Spleen (tissue), 11 donors: ENCODE results near the gene IFFO2. TPM values are rescaled to one million over a fixed set of nuclear protein-coding genes. Genes with fewer than 3 reads are reported as not detected.

Source experiments
- DNase-seq: peaks from one replicate; pipeline ENCODE4 v3.0.0-alpha.2; 2020
- H3K27ac ChIP-seq, 8 donors: fragments of 200-600 bp; sonication (generic) in 7 of 8; 1 replicate in 4 of 8; 2 replicates in 4 of 8; pipeline versions ENCODE4 v1.5.0 to v1.8.0; 2016 to 2021; ENCODE audit warnings: inconsistent platforms in 4 of 8, mild to moderate bottlenecking in 4 of 8, moderate library complexity in 1 of 8
- H3K27me3 ChIP-seq, 7 donors: fragments of 200-600 bp; sonication (generic) in 6 of 7; replicated peaks in 1 of 7; 1 replicate in 4 of 7; 2 replicates in 3 of 7; pipeline versions ENCODE4 v1.5.0 to v1.8.0; 2016 to 2021; ENCODE audit warnings: inconsistent platforms in 3 of 7, mild to moderate bottlenecking in 1 of 7
- H3K36me3 ChIP-seq, 6 donors: fragments of 200-600 bp; sonication (generic) in 5 of 6; 1 replicate in 4 of 6; 2 replicates in 2 of 6; pipeline versions ENCODE4 v1.5.0 to v1.8.0; 2016 to 2021; ENCODE audit warnings: inconsistent platforms in 2 of 6
- H3K4me1 ChIP-seq, 6 donors: fragments of 200-600 bp; sonication (generic) in 5 of 6; 1 replicate in 3 of 6; 2 replicates in 3 of 6; pipeline versions ENCODE4 v1.5.0 to v1.8.0; 2016 to 2021; ENCODE audit warnings: inconsistent platforms in 3 of 6
- H3K4me3 ChIP-seq, 8 donors: fragments of 200-600 bp; sonication (generic) in 7 of 8; 1 replicate in 4 of 8; 2 replicates in 4 of 8; pipeline versions ENCODE4 v1.5.0 to v1.8.0; 2016 to 2021; ENCODE audit warnings: inconsistent platforms in 4 of 8, mild to moderate bottlenecking in 4 of 8, moderate library complexity in 2 of 8
- H3K9me3 ChIP-seq, 8 donors: fragments of 200-600 bp; sonication (generic) in 7 of 8; 1 replicate in 4 of 8; 2 replicates in 4 of 8; pipeline versions ENCODE4 v1.5.0 to v1.8.0; 2016 to 2021; ENCODE audit warnings: inconsistent platforms in 4 of 8
- POLR2A ChIP-seq, 3 donors: fragments of 450-650 bp; IDR thresholded peaks; one replicate each; pipeline ENCODE4 v1.5.1; 2017; ENCODE audit warnings: antibody characterized with exemption in 3 of 3, mild to moderate bottlenecking in 1 of 3
- POLR2AphosphoS5 ChIP-seq, 3 donors: sonication (generic); formaldehyde crosslinking; IDR thresholded peaks; one replicate each; pipeline ENCODE4 v1.5.1; 2017; ENCODE audit warnings: antibody characterized with exemption in 3 of 3
- WGBS, 5 donors: extraction: QIAGEN DNeasy Blood & Tissue Kit in 3 of 5; methylation state at CpG; one replicate each; pipeline versions ENCODE4 v1.1.5 to v1.1.7; 2013 to 2018; 5-methylcytosine and 5-hydroxymethylcytosine counted together
- intact Hi-C: fragments of 100-400 bp; cut with DNase I; formaldehyde crosslinking; loops from one replicate; pipeline ENCODE4 v1.15.0; 2023; ENCODE audit warnings: low total_unique reads
- polyA plus RNA-seq, 3 donors: library from polyadenylated mRNA; stranded (reverse); fragments of 200-250 nt; gene quantifications; one replicate each; pipeline ENCODE4 v1.2.1, GENCODE V29; 2013
- total RNA-seq, 7 donors: library from RNA; depleted of rRNA in 3 of 7; stranded (reverse); fragments of >200 nt in 3 of 7; fragmentation: NEBNext Ultra II Directional in 4 of 7; extraction: Animal tissue kit (Norgen Biotek cat#: 25700) in 4 of 7; gene quantifications; one replicate each; pipeline versions ENCODE4 v1.1.0 to v1.2.1, GENCODE V29; 2016 to 2021
- TF ChIP-seq, protein P1 (sequence below), 11 experiments: fragments of 200-600 bp in 7 of 11; fragments of 450-650 bp in 4 of 11; sonication (generic) in 4 of 11; IDR thresholded peaks in 8 of 11; conservative IDR thresholded peaks in 3 of 11; 1 replicate in 7 of 11; 2 replicates in 4 of 11; pipeline versions ENCODE4 v1.4.0 to v1.8.0; 2016 to 2021; ENCODE audit warnings: antibody characterized with exemption in 11 of 11, inconsistent platforms in 4 of 11, mild to moderate bottlenecking in 1 of 11
- donor health status: healthy with polysubstance abuse.
- donor health status: DM: no; HTN: no; CAD: no; lungs with moderate emphysema.
- donor health status: DM: no; HTN: no; CAD: no.
- donor health status: Bipolar disorder and iron deficiency.
- donor health status: healthy.
- donor health status: DM: no; HTN: no; CAD: no.
- donor health status: DM: yes; HTN: yes; CAD: no.

The IFFO2 gene
- total and polyA plus RNA-seq, 10 donors: 2.7 to 19.7 (median 14.8) TPM

DNA sequence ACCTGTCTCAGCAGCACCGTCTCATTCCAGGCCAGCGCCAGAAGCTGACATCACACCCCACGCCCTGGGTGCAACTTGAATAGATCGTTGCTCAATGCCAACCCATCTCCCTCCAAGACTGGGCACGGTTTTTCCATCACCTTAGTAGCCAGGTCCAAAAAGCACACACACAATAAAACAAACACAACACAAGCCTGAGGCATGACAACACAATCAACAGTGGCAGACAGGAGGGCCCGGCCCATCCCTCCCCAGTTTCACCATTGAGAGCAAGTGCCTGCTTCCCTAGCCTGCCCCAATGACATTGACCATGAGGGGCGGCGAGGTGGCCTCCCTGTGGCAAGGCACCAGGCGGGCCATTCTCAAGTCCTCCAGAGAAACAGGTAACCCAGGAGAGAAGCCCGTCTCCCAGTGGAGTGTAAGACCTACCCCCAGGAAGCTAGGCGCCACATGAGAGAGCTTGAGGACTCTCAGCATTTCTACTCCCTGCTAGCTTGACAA, 2.7 kb downstream of the IFFO2 start:
- peak overlapping the region in 7 of 8 donors; percentile 51 to 93 (median 86) for H3K27ac ChIP-seq
- H3K9me3 ChIP-seq: no peaks in the 10 kb centered on the region
- H3K4me3 ChIP-seq: peak overlapping the region in 7 of 8 donors; percentile 70 to 98 (median 83)
- 76 to 89% (median 82%) methylated on average over 7 to 11 of the region's 11 CpGs for WGBS, 5 donors
- TF ChIP-seq, protein P1, sequence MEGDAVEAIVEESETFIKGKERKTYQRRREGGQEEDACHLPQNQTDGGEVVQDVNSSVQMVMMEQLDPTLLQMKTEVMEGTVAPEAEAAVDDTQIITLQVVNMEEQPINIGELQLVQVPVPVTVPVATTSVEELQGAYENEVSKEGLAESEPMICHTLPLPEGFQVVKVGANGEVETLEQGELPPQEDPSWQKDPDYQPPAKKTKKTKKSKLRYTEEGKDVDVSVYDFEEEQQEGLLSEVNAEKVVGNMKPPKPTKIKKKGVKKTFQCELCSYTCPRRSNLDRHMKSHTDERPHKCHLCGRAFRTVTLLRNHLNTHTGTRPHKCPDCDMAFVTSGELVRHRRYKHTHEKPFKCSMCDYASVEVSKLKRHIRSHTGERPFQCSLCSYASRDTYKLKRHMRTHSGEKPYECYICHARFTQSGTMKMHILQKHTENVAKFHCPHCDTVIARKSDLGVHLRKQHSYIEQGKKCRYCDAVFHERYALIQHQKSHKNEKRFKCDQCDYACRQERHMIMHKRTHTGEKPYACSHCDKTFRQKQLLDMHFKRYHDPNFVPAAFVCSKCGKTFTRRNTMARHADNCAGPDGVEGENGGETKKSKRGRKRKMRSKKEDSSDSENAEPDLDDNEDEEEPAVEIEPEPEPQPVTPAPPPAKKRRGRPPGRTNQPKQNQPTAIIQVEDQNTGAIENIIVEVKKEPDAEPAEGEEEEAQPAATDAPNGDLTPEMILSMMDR (IDR thresholded peaks at IDR 0.05 in 8 of 11, conservative IDR thresholded peaks at IDR 0.05 in 3 of 11): no peak
- TF ChIP-seq POLR2AphosphoS5 (IDR thresholded peaks at IDR 0.05) (no peak), POLR2A (IDR thresholded peaks at IDR 0.05) (no peak)
- H3K27me3 ChIP-seq: peaks cover 0 to 28% (median 0%) of the 10 kb centered on the region in 7 donors
- peaks cover 68 to 86% (median 81%) of the 10 kb centered on the region in 6 donors for H3K4me1 ChIP-seq
- intact Hi-C loops: no loop called here
- DNase-seq: no peak
- no peaks in the 10 kb centered on the region for H3K36me3 ChIP-seq

- H3K27me3 ChIP-seq: peaks cover 0 to 12% (median 0%) of the 10 kb centered on the region in 7 donors
- intact Hi-C loops: no loop called here
- H3K36me3 ChIP-seq: no peaks in the 10 kb centered on the region
- DNase-seq: no peak
- H3K4me1 ChIP-seq: peaks cover 82 to 90% (median 87%) of the 10 kb centered on the region in 6 donors
- H3K27ac ChIP-seq: peak overlapping the region; percentile 80 to 93 (median 88)
- H3K4me3 ChIP-seq: peak overlapping the region in 5 of 8 donors; percentile 1 to 67 (median 38)
- 23 to 42% (median 24%) methylated on average over 8 of the region's 8 CpGs for WGBS, 5 donors
- no peaks in the 10 kb centered on the region for H3K9me3 ChIP-seq
- TF ChIP-seq, protein P1 (IDR thresholded peaks at IDR 0.05 in 8 of 11, conservative IDR thresholded peaks at IDR 0.05 in 3 of 11): no peak
- TF ChIP-seq POLR2A (IDR thresholded peaks at IDR 0.05) (no peak), POLR2AphosphoS5 (IDR thresholded peaks at IDR 0.05) (peak in 2 of 3 donors; percentile 25 to 40)
These were observed 4.6 kb downstream of the IFFO2 start for GRCh38 chr1:18951818-18952391.

DNA sequence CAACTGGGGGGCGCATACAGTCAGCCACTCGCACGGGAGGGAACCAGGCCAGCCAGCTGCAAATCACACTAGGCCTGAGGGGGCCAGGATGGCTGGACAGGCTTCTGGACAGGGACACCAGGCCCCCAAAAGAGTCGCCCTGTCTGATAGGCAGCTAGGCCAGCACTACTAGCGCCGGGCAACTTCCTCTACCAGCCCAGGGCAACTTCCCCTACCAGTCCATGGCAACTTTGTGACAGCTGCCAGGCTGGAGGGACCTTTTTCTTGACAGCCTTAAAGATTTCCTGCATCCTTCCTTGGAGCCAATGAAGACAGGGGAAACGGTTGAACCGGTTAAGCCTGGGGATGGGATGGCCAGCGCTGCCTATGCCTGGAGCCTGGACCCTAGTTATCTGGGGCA, 5.1 kb downstream of the IFFO2 start:
- intact Hi-C loops: no loop called here
- H3K27me3 ChIP-seq: peaks cover 0 to 11% (median 0%) of the 10 kb centered on the region in 7 donors
- TF ChIP-seq, protein P1 (IDR thresholded peaks at IDR 0.05 in 8 of 11, conservative IDR thresholded peaks at IDR 0.05 in 3 of 11): no peak
- TF ChIP-seq POLR2A (IDR thresholded peaks at IDR 0.05): no peak
- TF ChIP-seq POLR2AphosphoS5 (IDR thresholded peaks at IDR 0.05): peak in 2 of 3 donors; percentile 22 to 36
- no peaks in the 10 kb centered on the region for H3K36me3 ChIP-seq
- H3K9me3 ChIP-seq: no peaks in the 10 kb centered on the region
- peaks cover 82 to 93% (median 91%) of the 10 kb centered on the region in 6 donors for H3K4me1 ChIP-seq
- H3K4me3 ChIP-seq: peak overlapping the region in 6 of 8 donors; percentile 5 to 67 (median 36)
- DNase-seq: peak; percentile 90
- WGBS, 5 donors: 9 to 37% (median 25%) methylated on average over 5 to 9 of the region's 9 CpGs
- peak overlapping the region; percentile 80 to 93 (median 88) for H3K27ac ChIP-seq

GRCh38 chr1:18950401-18951026, 6.0 kb downstream of the IFFO2 start:
- DNase-seq: peak; percentile 85

More at GRCh38 chr1:18950401-18951026, 6.0 kb downstream of the IFFO2 start:
- Histone ChIP-seq H3K36me3 (no peaks in the 10 kb centered on the region), H3K4me3 (peak overlapping the region; percentile 20 to 67 (median 33)), H3K27ac (peak overlapping the region; percentile 80 to 93 (median 88)), H3K27me3 (peaks cover 0 to 6% (median 0%) of the 10 kb centered on the region in 7 donors), H3K4me1 (peaks cover 89 to 100% (median 99%) of the 10 kb centered on the region in 6 donors), H3K9me3 (no peaks in the 10 kb centered on the region)
- intact Hi-C loops: no loop called here
- 8 to 21% (median 14%) methylated on average over 19 of the region's 19 CpGs for WGBS, 5 donors
- TF ChIP-seq, protein P1 (IDR thresholded peaks at IDR 0.05 in 8 of 11, conservative IDR thresholded peaks at IDR 0.05 in 3 of 11): no peak
- peak; percentile 71 to 73 (median 71) for TF ChIP-seq POLR2AphosphoS5 (IDR thresholded peaks at IDR 0.05)
